Activated T-helper 1 cell treated with anti-CD3 and anti-CD28 coated beads, Interleukin-12 subunit alpha, Interleukin-12 subunit beta, Interleukin-2, Interleukin-4 antibody, amounts not matched to agents 30 ng/mL and 10 ng/mL and 1 ng/mL, durations not matched to agents 14 hours and 24 hours and 36 hours (primary cell): ENCODE measurements around the gene RPL26. TPM values are rescaled to one million over a fixed set of nuclear protein-coding genes. Genes with fewer than 3 reads are reported as not detected.

Source experiments
- DNase-seq: peaks from one replicate; pipeline ENCODE4 v3.0.0; 2021; ENCODE audit warnings: low spot score
- H3K27ac Mint-ChIP-seq: one replicate; pipeline ENCODE4 v1.8.0; 2021; ENCODE audit warnings: mild to moderate bottlenecking, mixed read lengths
- H3K27me3 Mint-ChIP-seq: one replicate; pipeline ENCODE4 v1.8.0; 2022; ENCODE audit warnings: mild to moderate bottlenecking, moderate library complexity, mixed read lengths; ENCODE audit not compliant: insufficient read depth
- H3K36me3 Mint-ChIP-seq: one replicate; pipeline ENCODE4 v1.8.0; 2021; ENCODE audit warnings: low read depth, mixed read lengths
- H3K4me1 Mint-ChIP-seq: one replicate; pipeline ENCODE4 v1.8.0; 2021; ENCODE audit warnings: low read depth, mixed read lengths
- H3K4me3 Mint-ChIP-seq: one replicate; pipeline ENCODE4 v1.8.0; 2021; ENCODE audit warnings: mild to moderate bottlenecking, moderate library complexity, mixed read lengths
- H3K9me3 Mint-ChIP-seq: one replicate; pipeline ENCODE4 v1.8.0; 2021; ENCODE audit warnings: mixed read lengths
- intact Hi-C: fragments of 100-400 bp; cut with micrococcal nuclease; formaldehyde crosslinking; loops from one replicate; pipeline ENCODE4 v1.15.1; 2024
- total RNA-seq: library from RNA; stranded (reverse); gene quantifications from 2 replicates; pipeline ENCODE4 v1.2.3, GENCODE V29; 2022

The RPL26 gene
- 2,163 and 2,185 TPM in 2 replicates for total RNA-seq

- H3K4me3 Mint-ChIP-seq = peak within 1 kb of the TSS; percentile 90
- peak within 1 kb of the TSS; percentile 87 for H3K27ac Mint-ChIP-seq
- H3K36me3 Mint-ChIP-seq = peaks cover 38% of the 10 kb centered on the region
- peak; percentile 94 for DNase-seq
- H3K4me1 Mint-ChIP-seq = peaks cover 42% of the 10 kb centered on the region
- H3K9me3 Mint-ChIP-seq = no peaks in the 10 kb centered on the region
- intact Hi-C loops = loop anchor here (1.0 to 5.0 kb wide), 9 partner anchors 52 to 1731 kb away; partner anchors contain the start of genes C17orf100, CNTROB, CTC1 and MED31
- no peaks in the 10 kb centered on the region for H3K27me3 Mint-ChIP-seq
Measured at GRCh38 chr17:8383143-8383822, at the start of gene RPL26. TSS of gene RPL26 (minus strand) at chr17:8383193. CDS start at chr17:8382310, 883 bp downstream.

- H3K9me3 Mint-ChIP-seq = no peaks in the 10 kb centered on the region
- intact Hi-C loops = loop anchor here (10.0 kb wide), 1 partner anchor 296 kb away; no protein-coding TSS in a partner anchor
- H3K4me3 Mint-ChIP-seq = no peak overlapping the region
Measured at GRCh38 chr17:8430966-8431365, 48.0 kb upstream of the RPL26 start.

GRCh38 chr17:8426802-8427201 is 43.8 kb upstream of the RPL26 start:
- no peak for DNase-seq
- H3K36me3 Mint-ChIP-seq = no peaks in the 10 kb centered on the region
- peaks cover 15% of the 10 kb centered on the region for H3K27me3 Mint-ChIP-seq
- H3K27ac Mint-ChIP-seq = no peak overlapping the region
- intact Hi-C loops = no loop called here
- H3K9me3 Mint-ChIP-seq = no peaks in the 10 kb centered on the region
- H3K4me1 Mint-ChIP-seq = no peaks in the 10 kb centered on the region
- no peak overlapping the region for H3K4me3 Mint-ChIP-seq

More at GRCh38 chr17:8430966-8431365, 48.0 kb upstream of the RPL26 start:
- Mint-ChIP-seq H3K27me3 (peaks cover 2% of the 10 kb centered on the region), H3K4me1 (no peaks in the 10 kb centered on the region), H3K36me3 (no peaks in the 10 kb centered on the region), H3K27ac (no peak overlapping the region)
- DNase-seq = no peak

GRCh38 chr17:8426094-8426720 is 43.2 kb upstream of the RPL26 start:
- Mint-ChIP-seq H3K27me3 (peaks cover 18% of the 10 kb centered on the region), H3K9me3 (no peaks in the 10 kb centered on the region), H3K4me3 (no peak overlapping the region), H3K36me3 (no peaks in the 10 kb centered on the region), H3K4me1 (no peaks in the 10 kb centered on the region), H3K27ac (no peak overlapping the region)
- intact Hi-C loops = no loop called here
- DNase-seq = no peak

GRCh38 chr17:8421571-8421970 is 38.6 kb upstream of the RPL26 start:
- Mint-ChIP-seq H3K27ac (no peak overlapping the region), H3K4me1 (peaks cover 5% of the 10 kb centered on the region), H3K36me3 (no peaks in the 10 kb centered on the region), H3K4me3 (no peak overlapping the region), H3K9me3 (no peaks in the 10 kb centered on the region), H3K27me3 (peaks cover 38% of the 10 kb centered on the region)
- no peak for DNase-seq
- intact Hi-C loops = no loop called here

- H3K9me3 Mint-ChIP-seq = no peaks in the 10 kb centered on the region
- H3K4me1 Mint-ChIP-seq = peaks cover 5% of the 10 kb centered on the region
- intact Hi-C loops = no loop called here
- no peak overlapping the region for H3K27ac Mint-ChIP-seq
- H3K27me3 Mint-ChIP-seq = peaks cover 40% of the 10 kb centered on the region
- H3K36me3 Mint-ChIP-seq = no peaks in the 10 kb centered on the region
- H3K4me3 Mint-ChIP-seq = no peak overlapping the region
- no peak for DNase-seq
Measured at GRCh38 chr17:8420041-8420934, 37.3 kb upstream of the RPL26 start.

GRCh38 chr17:8419305-8419704 is 36.3 kb upstream of the RPL26 start:
- Mint-ChIP-seq H3K36me3 (no peaks in the 10 kb centered on the region), H3K9me3 (no peaks in the 10 kb centered on the region), H3K4me1 (peaks cover 5% of the 10 kb centered on the region), H3K27ac (no peak overlapping the region), H3K4me3 (no peak overlapping the region), H3K27me3 (peaks cover 36% of the 10 kb centered on the region)
- no peak for DNase-seq
- intact Hi-C loops = no loop called here

- Mint-ChIP-seq H3K4me3 (no peak overlapping the region), H3K36me3 (no peaks in the 10 kb centered on the region), H3K27ac (no peak overlapping the region), H3K9me3 (no peaks in the 10 kb centered on the region), H3K4me1 (peaks cover 8% of the 10 kb centered on the region), H3K27me3 (peaks cover 36% of the 10 kb centered on the region)
- DNase-seq = no peak
- intact Hi-C loops = no loop called here
Measured at GRCh38 chr17:8418471-8418870, 35.5 kb upstream of the RPL26 start.

GRCh38 chr17:8417806-8418205 is 34.8 kb upstream of the RPL26 start:
- Mint-ChIP-seq H3K36me3 (no peaks in the 10 kb centered on the region), H3K9me3 (no peaks in the 10 kb centered on the region), H3K4me1 (peaks cover 15% of the 10 kb centered on the region), H3K27me3 (peaks cover 42% of the 10 kb centered on the region), H3K4me3 (no peak overlapping the region), H3K27ac (no peak overlapping the region)
- no peak for DNase-seq
- intact Hi-C loops = no loop called here

GRCh38 chr17:8413938-8414337 is 30.9 kb upstream of the RPL26 start:
- DNase-seq = no peak
- Mint-ChIP-seq H3K27ac (no peak overlapping the region), H3K9me3 (no peaks in the 10 kb centered on the region), H3K4me3 (no peak overlapping the region), H3K36me3 (no peaks in the 10 kb centered on the region), H3K4me1 (peaks cover 22% of the 10 kb centered on the region), H3K27me3 (peaks cover 44% of the 10 kb centered on the region)
- intact Hi-C loops = no loop called here

- no peaks in the 10 kb centered on the region for H3K36me3 Mint-ChIP-seq
Measured at GRCh38 chr17:8413328-8413727, 30.3 kb upstream of the RPL26 start.

GRCh38 chr17:8412089-8412488 is 29.1 kb upstream of the RPL26 start:
- no peak overlapping the region for H3K27ac Mint-ChIP-seq
- peaks cover 22% of the 10 kb centered on the region for H3K4me1 Mint-ChIP-seq
- intact Hi-C loops = no loop called here
- no peaks in the 10 kb centered on the region for H3K9me3 Mint-ChIP-seq
- no peak for DNase-seq
- no peak overlapping the region for H3K4me3 Mint-ChIP-seq
- no peaks in the 10 kb centered on the region for H3K36me3 Mint-ChIP-seq
- peaks cover 36% of the 10 kb centered on the region for H3K27me3 Mint-ChIP-seq

More at GRCh38 chr17:8413328-8413727, 30.3 kb upstream of the RPL26 start:
- H3K27ac Mint-ChIP-seq = no peak overlapping the region
- H3K9me3 Mint-ChIP-seq = no peaks in the 10 kb centered on the region
- H3K4me3 Mint-ChIP-seq = no peak overlapping the region
- H3K4me1 Mint-ChIP-seq = peaks cover 22% of the 10 kb centered on the region
- DNase-seq = no peak
- intact Hi-C loops = no loop called here
- peaks cover 42% of the 10 kb centered on the region for H3K27me3 Mint-ChIP-seq

- peaks cover 22% of the 10 kb centered on the region for H3K4me1 Mint-ChIP-seq
- H3K36me3 Mint-ChIP-seq = no peaks in the 10 kb centered on the region
- H3K4me3 Mint-ChIP-seq = no peak overlapping the region
- no peak overlapping the region for H3K27ac Mint-ChIP-seq
- intact Hi-C loops = loop anchor here (1.0 kb wide), 3 partner anchors 334 to 587 kb away; no protein-coding TSS in a partner anchor
- H3K27me3 Mint-ChIP-seq = peaks cover 26% of the 10 kb centered on the region
- no peak for DNase-seq
- H3K9me3 Mint-ChIP-seq = no peaks in the 10 kb centered on the region
Measured at GRCh38 chr17:8410883-8411238, 27.9 kb upstream of the RPL26 start.
